H9 (cell line): ENCODE results near the gene NSRP1. TPM values are rescaled to one million over a fixed set of nuclear protein-coding genes. Genes with fewer than 3 reads are reported as not detected.

Source experiments
- DNase-seq: peaks from one replicate; pipeline ENCODE4 v3.0.0-alpha.2; 2017
- H2AFZ ChIP-seq: one replicate; pipeline ENCODE4 v1.6.1; 2013; ENCODE audit warnings: mild to moderate bottlenecking, low read length, control low read depth, moderate library complexity
- H2AK5ac ChIP-seq: 2 replicates; pipeline ENCODE4 v1.6.1; 2013; ENCODE audit warnings: low read length, control low read depth, mixed read lengths; ENCODE audit not compliant: insufficient read length
- H2BK120ac ChIP-seq: one replicate; pipeline ENCODE4 v1.6.1; 2013; ENCODE audit warnings: low read depth, mild to moderate bottlenecking, low read length, control low read depth, inconsistent platforms; ENCODE audit not compliant: poor library complexity, severe bottlenecking
- H2BK12ac ChIP-seq: 2 replicates; pipeline ENCODE4 v1.6.1; 2013; ENCODE audit warnings: low read length, control low read depth, mixed read lengths, low read depth; ENCODE audit not compliant: insufficient read length
- H2BK15ac ChIP-seq: 2 replicates; pipeline ENCODE4 v1.6.1; 2013; ENCODE audit warnings: low read depth, low read length, control low read depth
- H2BK20ac ChIP-seq: one replicate; pipeline ENCODE4 v1.6.1; 2013; ENCODE audit warnings: low read depth, mild to moderate bottlenecking, low read length, control low read depth, inconsistent platforms; ENCODE audit not compliant: poor library complexity, severe bottlenecking
- H2BK5ac ChIP-seq: 2 replicates; pipeline ENCODE4 v1.6.1; 2013; ENCODE audit warnings: low read length, control low read depth, mixed read lengths; ENCODE audit not compliant: insufficient read length
- H3K14ac ChIP-seq: 2 replicates; pipeline ENCODE4 v1.6.1; 2013; ENCODE audit warnings: low read length, control low read depth; ENCODE audit not compliant: insufficient read depth
- H3K18ac ChIP-seq: 2 replicates; pipeline ENCODE4 v1.6.1; 2013; ENCODE audit warnings: low read depth, mild to moderate bottlenecking, mixed read lengths, low read length, control low read depth; ENCODE audit not compliant: insufficient read length
- H3K23ac ChIP-seq: 2 replicates; pipeline ENCODE4 v1.6.1; 2013; ENCODE audit warnings: low read length, control low read depth, mixed read lengths, low read depth; ENCODE audit not compliant: insufficient read length
- H3K23me2 ChIP-seq: 2 replicates; pipeline ENCODE4 v1.6.1; 2013; ENCODE audit warnings: low read depth, mild to moderate bottlenecking, mixed read lengths, low read length, control low read depth; ENCODE audit not compliant: insufficient read length, poor library complexity, severe bottlenecking
- H3K27ac ChIP-seq: 2 replicates; pipeline ENCODE4 v1.5.1; 2013; ENCODE audit warnings: low read length, control low read depth, mixed read lengths, low read depth; ENCODE audit not compliant: insufficient read length
- H3K27me3 ChIP-seq: 2 replicates; pipeline ENCODE4 v1.6.1; 2013; ENCODE audit warnings: low read length, control low read depth, inconsistent platforms; ENCODE audit not compliant: insufficient read depth
- H3K4ac ChIP-seq: 2 replicates; pipeline ENCODE4 v1.6.1; 2013; ENCODE audit warnings: low read depth, mild to moderate bottlenecking, control low read depth, inconsistent platforms, low read length, moderate library complexity
- H3K4me1 ChIP-seq: 2 replicates; pipeline ENCODE4 v1.6.1; 2013; ENCODE audit warnings: low read length, control low read depth, inconsistent platforms; ENCODE audit not compliant: insufficient read depth
- H3K4me2 ChIP-seq: 2 replicates; pipeline ENCODE4 v1.6.1; 2013; ENCODE audit warnings: low read length, control low read depth, mixed read lengths; ENCODE audit not compliant: insufficient read length, insufficient read depth
- H3K56ac ChIP-seq: 2 replicates; pipeline ENCODE4 v1.6.1; 2013; ENCODE audit warnings: low read depth, mild to moderate bottlenecking, mixed read lengths, low read length, control low read depth; ENCODE audit not compliant: insufficient read length
- H3K79me1 ChIP-seq: 2 replicates; pipeline ENCODE4 v1.6.1; 2013; ENCODE audit warnings: low read depth, mild to moderate bottlenecking, moderate library complexity, low read length, control low read depth, inconsistent platforms; ENCODE audit not compliant: insufficient read depth, poor library complexity, severe bottlenecking
- H3K79me2 ChIP-seq: 2 replicates; pipeline ENCODE4 v1.6.1; 2013; ENCODE audit warnings: low read length, control low read depth, inconsistent platforms; ENCODE audit not compliant: insufficient read depth
- H3K9ac ChIP-seq: 2 replicates; pipeline ENCODE4 v1.6.1; 2013; ENCODE audit warnings: low read length, control low read depth, mixed read lengths; ENCODE audit not compliant: insufficient read length; ENCODE audit errors: extremely low read depth
- H3K9me3 ChIP-seq: one replicate; pipeline ENCODE4 v1.6.1; 2013; ENCODE audit warnings: low read depth, low read length, inconsistent platforms; ENCODE audit not compliant: control insufficient read depth
- H3T11ph ChIP-seq: one replicate; pipeline ENCODE4 v1.6.1; 2013; ENCODE audit warnings: mild to moderate bottlenecking, low read length, control low read depth, inconsistent platforms
- H4K20me1 ChIP-seq: one replicate; pipeline ENCODE4 v1.6.1; 2013; ENCODE audit not compliant: control insufficient read depth, insufficient read length, insufficient read depth
- H4K5ac ChIP-seq: 2 replicates; pipeline ENCODE4 v1.6.1; 2013; ENCODE audit warnings: low read depth, mild to moderate bottlenecking, mixed read lengths, low read length, control low read depth; ENCODE audit not compliant: insufficient read length
- H4K8ac ChIP-seq: replicated peaks from 2 replicates; pipeline ENCODE4 v1.6.1; 2013; ENCODE audit warnings: low read length, control low read depth, mixed read lengths, low read depth; ENCODE audit not compliant: insufficient read length
- H4K91ac ChIP-seq: 2 replicates; pipeline ENCODE4 v1.6.1; 2013; ENCODE audit warnings: low read depth, mild to moderate bottlenecking, moderate library complexity, mixed read lengths, low read length, control low read depth; ENCODE audit not compliant: insufficient read length
- H3K27ac Mint-ChIP-seq, 3 experiments: 2 replicates in 2 of 3; 3 replicates in 1 of 3; pipeline ENCODE4 v1.8.0; 2020 to 2021; ENCODE audit warnings: mixed read lengths in 3 of 3, mild to moderate bottlenecking in 1 of 3, moderate library complexity in 1 of 3
- H3K27me3 Mint-ChIP-seq: 2 replicates; pipeline ENCODE4 v1.8.0; 2021; ENCODE audit warnings: low read depth, mild to moderate bottlenecking, moderate library complexity, mixed read lengths
- H3K36me3 Mint-ChIP-seq, 3 experiments: 2 replicates in 2 of 3; 3 replicates in 1 of 3; pipeline ENCODE4 v1.8.0; 2020 to 2021; ENCODE audit warnings: low read depth in 3 of 3, mixed read lengths in 3 of 3; ENCODE audit not compliant: insufficient read depth in 1 of 3
- H3K4me1 Mint-ChIP-seq, 2 experiments: 2 replicates each; pipeline ENCODE4 v1.8.0; 2020; ENCODE audit warnings: mixed read lengths in 2 of 2
- H3K4me3 Mint-ChIP-seq, 2 experiments: 2 replicates in 1 of 2; 3 replicates in 1 of 2; pipeline ENCODE4 v1.8.0; 2020 to 2021; ENCODE audit warnings: mild to moderate bottlenecking in 2 of 2, mixed read lengths in 2 of 2, moderate library complexity in 1 of 2
- H3K9me3 Mint-ChIP-seq, 2 experiments: 2 replicates in 1 of 2; 3 replicates in 1 of 2; pipeline ENCODE4 v1.8.0; 2020; ENCODE audit warnings: mild to moderate bottlenecking in 2 of 2, mixed read lengths in 2 of 2, moderate library complexity in 1 of 2
- CTCF ChIP-seq: fragments of 200-600 bp; sonication (generic); conservative IDR thresholded peaks from 3 replicates; pipeline ENCODE4 v1.8.0; 2021; ENCODE audit warnings: antibody characterized with exemption, mild to moderate bottlenecking
- total RNA-seq: library from RNA; stranded (reverse); gene quantifications from 2 replicates; pipeline ENCODE4 v1.2.1, GENCODE V29; 2021

The NSRP1 gene
- total RNA-seq, 1 experiment from 2014 or later: 33.3 TPM

GRCh38 chr17:30170415-30170987, 53.9 kb downstream of the NSRP1 start:
- H3K27ac Mint-ChIP-seq: no peak overlapping the region
- Histone ChIP-seq H3K14ac (no peak overlapping the region), H3K79me1 (no peaks in the 10 kb centered on the region), H4K20me1 (no peaks in the 10 kb centered on the region), H3K27me3 (no peaks in the 10 kb centered on the region), H2BK120ac (no peak overlapping the region), H2BK12ac (no peak overlapping the region), H4K91ac (no peak overlapping the region), H3K9ac (no peak overlapping the region), H2AK5ac (no peak overlapping the region), H3T11ph (no peak overlapping the region), H2BK20ac (no peak overlapping the region), H2BK15ac (no peak overlapping the region), H3K9me3 (no peaks in the 10 kb centered on the region), H3K4me2 (no peak overlapping the region), H3K4ac (no peak overlapping the region), H3K27ac (no peak overlapping the region), H3K56ac (no peak overlapping the region), H2AFZ (no peak overlapping the region), H3K18ac (no peak overlapping the region), H3K79me2 (no peaks in the 10 kb centered on the region), H3K23me2 (no peaks in the 10 kb centered on the region), H4K5ac (no peak overlapping the region), H4K8ac (no peak overlapping the region), H3K23ac (no peak overlapping the region), H3K4me1 (no peaks in the 10 kb centered on the region), H2BK5ac (no peak overlapping the region)
- H3K4me3 Mint-ChIP-seq: no peak overlapping the region
- no peaks in the 10 kb centered on the region for H3K27me3 Mint-ChIP-seq
- no peak for DNase-seq
- peaks cover 1 to 20% (median 18%) of the 10 kb centered on the region in 3 experiments; a peak in 5 of 7 replicates for H3K36me3 Mint-ChIP-seq
- no peaks in the 10 kb centered on the region for H3K9me3 Mint-ChIP-seq
- no peaks in the 10 kb centered on the region for H3K4me1 Mint-ChIP-seq
- TF ChIP-seq CTCF: no peak
